ENCODE results near the gene LTB4R2.

DNA sequence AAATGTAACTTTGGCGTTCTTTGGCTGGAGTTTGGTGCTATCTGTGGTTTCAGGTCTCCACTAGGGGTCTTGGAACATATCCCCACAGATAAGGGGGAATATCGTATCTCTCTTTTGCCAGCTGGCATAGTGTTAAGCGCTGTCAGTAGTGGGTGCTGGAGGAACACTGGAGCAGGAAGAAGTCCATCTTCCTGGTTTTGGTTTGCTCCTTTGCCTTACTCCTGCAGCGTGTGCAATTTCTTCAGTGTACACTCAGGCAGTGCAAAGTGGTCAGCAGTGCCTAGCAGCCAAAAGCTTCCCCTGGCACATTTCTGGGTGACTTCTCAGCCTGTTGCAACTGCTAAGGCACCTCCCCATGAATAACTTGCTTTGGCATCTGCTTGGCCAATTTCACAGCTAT, 41.6 kb downstream of the LTB4R2 start:
- TF ChIP-seq POLR2A (IDR thresholded peaks at IDR 0.05), result no peak
- TF ChIP-seq, protein P1, sequence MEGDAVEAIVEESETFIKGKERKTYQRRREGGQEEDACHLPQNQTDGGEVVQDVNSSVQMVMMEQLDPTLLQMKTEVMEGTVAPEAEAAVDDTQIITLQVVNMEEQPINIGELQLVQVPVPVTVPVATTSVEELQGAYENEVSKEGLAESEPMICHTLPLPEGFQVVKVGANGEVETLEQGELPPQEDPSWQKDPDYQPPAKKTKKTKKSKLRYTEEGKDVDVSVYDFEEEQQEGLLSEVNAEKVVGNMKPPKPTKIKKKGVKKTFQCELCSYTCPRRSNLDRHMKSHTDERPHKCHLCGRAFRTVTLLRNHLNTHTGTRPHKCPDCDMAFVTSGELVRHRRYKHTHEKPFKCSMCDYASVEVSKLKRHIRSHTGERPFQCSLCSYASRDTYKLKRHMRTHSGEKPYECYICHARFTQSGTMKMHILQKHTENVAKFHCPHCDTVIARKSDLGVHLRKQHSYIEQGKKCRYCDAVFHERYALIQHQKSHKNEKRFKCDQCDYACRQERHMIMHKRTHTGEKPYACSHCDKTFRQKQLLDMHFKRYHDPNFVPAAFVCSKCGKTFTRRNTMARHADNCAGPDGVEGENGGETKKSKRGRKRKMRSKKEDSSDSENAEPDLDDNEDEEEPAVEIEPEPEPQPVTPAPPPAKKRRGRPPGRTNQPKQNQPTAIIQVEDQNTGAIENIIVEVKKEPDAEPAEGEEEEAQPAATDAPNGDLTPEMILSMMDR (IDR thresholded peaks at IDR 0.05), result no peak

Measured in heart left ventricle (tissue), 13 donors.